H9 (cell line): ENCODE measurements around the gene TAOK3. TPM values are rescaled to one million over a fixed set of nuclear protein-coding genes. Genes with fewer than 3 reads are reported as not detected.

Experiments used
- DNase-seq: peaks from one replicate; pipeline ENCODE4 v3.0.0-alpha.2; 2017
- H2AFZ ChIP-seq: one replicate; pipeline ENCODE4 v1.6.1; 2013; ENCODE audit warnings: mild to moderate bottlenecking, low read length, control low read depth, moderate library complexity
- H2AK5ac ChIP-seq: 2 replicates; pipeline ENCODE4 v1.6.1; 2013; ENCODE audit warnings: low read length, control low read depth, mixed read lengths; ENCODE audit not compliant: insufficient read length
- H2BK120ac ChIP-seq: one replicate; pipeline ENCODE4 v1.6.1; 2013; ENCODE audit warnings: low read depth, mild to moderate bottlenecking, low read length, control low read depth, inconsistent platforms; ENCODE audit not compliant: poor library complexity, severe bottlenecking
- H2BK12ac ChIP-seq: 2 replicates; pipeline ENCODE4 v1.6.1; 2013; ENCODE audit warnings: low read length, control low read depth, mixed read lengths, low read depth; ENCODE audit not compliant: insufficient read length
- H2BK15ac ChIP-seq: 2 replicates; pipeline ENCODE4 v1.6.1; 2013; ENCODE audit warnings: low read depth, low read length, control low read depth
- H2BK20ac ChIP-seq: one replicate; pipeline ENCODE4 v1.6.1; 2013; ENCODE audit warnings: low read depth, mild to moderate bottlenecking, low read length, control low read depth, inconsistent platforms; ENCODE audit not compliant: poor library complexity, severe bottlenecking
- H2BK5ac ChIP-seq: 2 replicates; pipeline ENCODE4 v1.6.1; 2013; ENCODE audit warnings: low read length, control low read depth, mixed read lengths; ENCODE audit not compliant: insufficient read length
- H3K14ac ChIP-seq: 2 replicates; pipeline ENCODE4 v1.6.1; 2013; ENCODE audit warnings: low read length, control low read depth; ENCODE audit not compliant: insufficient read depth
- H3K18ac ChIP-seq: 2 replicates; pipeline ENCODE4 v1.6.1; 2013; ENCODE audit warnings: low read depth, mild to moderate bottlenecking, mixed read lengths, low read length, control low read depth; ENCODE audit not compliant: insufficient read length
- H3K23ac ChIP-seq: 2 replicates; pipeline ENCODE4 v1.6.1; 2013; ENCODE audit warnings: low read length, control low read depth, mixed read lengths, low read depth; ENCODE audit not compliant: insufficient read length
- H3K23me2 ChIP-seq: 2 replicates; pipeline ENCODE4 v1.6.1; 2013; ENCODE audit warnings: low read depth, mild to moderate bottlenecking, mixed read lengths, low read length, control low read depth; ENCODE audit not compliant: insufficient read length, poor library complexity, severe bottlenecking
- H3K27ac ChIP-seq: 2 replicates; pipeline ENCODE4 v1.5.1; 2013; ENCODE audit warnings: low read length, control low read depth, mixed read lengths, low read depth; ENCODE audit not compliant: insufficient read length
- H3K27me3 ChIP-seq: 2 replicates; pipeline ENCODE4 v1.6.1; 2013; ENCODE audit warnings: low read length, control low read depth, inconsistent platforms; ENCODE audit not compliant: insufficient read depth
- H3K4ac ChIP-seq: 2 replicates; pipeline ENCODE4 v1.6.1; 2013; ENCODE audit warnings: low read depth, mild to moderate bottlenecking, control low read depth, inconsistent platforms, low read length, moderate library complexity
- H3K4me1 ChIP-seq: 2 replicates; pipeline ENCODE4 v1.6.1; 2013; ENCODE audit warnings: low read length, control low read depth, inconsistent platforms; ENCODE audit not compliant: insufficient read depth
- H3K4me2 ChIP-seq: 2 replicates; pipeline ENCODE4 v1.6.1; 2013; ENCODE audit warnings: low read length, control low read depth, mixed read lengths; ENCODE audit not compliant: insufficient read length, insufficient read depth
- H3K56ac ChIP-seq: 2 replicates; pipeline ENCODE4 v1.6.1; 2013; ENCODE audit warnings: low read depth, mild to moderate bottlenecking, mixed read lengths, low read length, control low read depth; ENCODE audit not compliant: insufficient read length
- H3K79me1 ChIP-seq: 2 replicates; pipeline ENCODE4 v1.6.1; 2013; ENCODE audit warnings: low read depth, mild to moderate bottlenecking, moderate library complexity, low read length, control low read depth, inconsistent platforms; ENCODE audit not compliant: insufficient read depth, poor library complexity, severe bottlenecking
- H3K79me2 ChIP-seq: 2 replicates; pipeline ENCODE4 v1.6.1; 2013; ENCODE audit warnings: low read length, control low read depth, inconsistent platforms; ENCODE audit not compliant: insufficient read depth
- H3K9ac ChIP-seq: 2 replicates; pipeline ENCODE4 v1.6.1; 2013; ENCODE audit warnings: low read length, control low read depth, mixed read lengths; ENCODE audit not compliant: insufficient read length; ENCODE audit errors: extremely low read depth
- H3K9me3 ChIP-seq: one replicate; pipeline ENCODE4 v1.6.1; 2013; ENCODE audit warnings: low read depth, low read length, inconsistent platforms; ENCODE audit not compliant: control insufficient read depth
- H3T11ph ChIP-seq: one replicate; pipeline ENCODE4 v1.6.1; 2013; ENCODE audit warnings: mild to moderate bottlenecking, low read length, control low read depth, inconsistent platforms
- H4K20me1 ChIP-seq: one replicate; pipeline ENCODE4 v1.6.1; 2013; ENCODE audit not compliant: control insufficient read depth, insufficient read length, insufficient read depth
- H4K5ac ChIP-seq: 2 replicates; pipeline ENCODE4 v1.6.1; 2013; ENCODE audit warnings: low read depth, mild to moderate bottlenecking, mixed read lengths, low read length, control low read depth; ENCODE audit not compliant: insufficient read length
- H4K8ac ChIP-seq: replicated peaks from 2 replicates; pipeline ENCODE4 v1.6.1; 2013; ENCODE audit warnings: low read length, control low read depth, mixed read lengths, low read depth; ENCODE audit not compliant: insufficient read length
- H4K91ac ChIP-seq: 2 replicates; pipeline ENCODE4 v1.6.1; 2013; ENCODE audit warnings: low read depth, mild to moderate bottlenecking, moderate library complexity, mixed read lengths, low read length, control low read depth; ENCODE audit not compliant: insufficient read length
- H3K27ac Mint-ChIP-seq, 3 experiments: 2 replicates in 2 of 3; 3 replicates in 1 of 3; pipeline ENCODE4 v1.8.0; 2020 to 2021; ENCODE audit warnings: mixed read lengths in 3 of 3, mild to moderate bottlenecking in 1 of 3, moderate library complexity in 1 of 3
- H3K27me3 Mint-ChIP-seq: 2 replicates; pipeline ENCODE4 v1.8.0; 2021; ENCODE audit warnings: low read depth, mild to moderate bottlenecking, moderate library complexity, mixed read lengths
- H3K36me3 Mint-ChIP-seq, 3 experiments: 2 replicates in 2 of 3; 3 replicates in 1 of 3; pipeline ENCODE4 v1.8.0; 2020 to 2021; ENCODE audit warnings: low read depth in 3 of 3, mixed read lengths in 3 of 3; ENCODE audit not compliant: insufficient read depth in 1 of 3
- H3K4me1 Mint-ChIP-seq, 2 experiments: 2 replicates each; pipeline ENCODE4 v1.8.0; 2020; ENCODE audit warnings: mixed read lengths in 2 of 2
- H3K4me3 Mint-ChIP-seq, 2 experiments: 2 replicates in 1 of 2; 3 replicates in 1 of 2; pipeline ENCODE4 v1.8.0; 2020 to 2021; ENCODE audit warnings: mild to moderate bottlenecking in 2 of 2, mixed read lengths in 2 of 2, moderate library complexity in 1 of 2
- H3K9me3 Mint-ChIP-seq, 2 experiments: 2 replicates in 1 of 2; 3 replicates in 1 of 2; pipeline ENCODE4 v1.8.0; 2020; ENCODE audit warnings: mild to moderate bottlenecking in 2 of 2, mixed read lengths in 2 of 2, moderate library complexity in 1 of 2
- CTCF ChIP-seq: fragments of 200-600 bp; sonication (generic); conservative IDR thresholded peaks from 3 replicates; pipeline ENCODE4 v1.8.0; 2021; ENCODE audit warnings: antibody characterized with exemption, mild to moderate bottlenecking
- WGBS: extraction: QIAGEN DNeasy Blood & Tissue Kit; methylation state at CpG from one replicate; pipeline ENCODE4 v1.1.7; 2013; ENCODE audit warnings: missing lambda C conversion rate, low lambda C conversion rate, mixed read lengths; ENCODE audit not compliant: insufficient read length; ENCODE audit errors: extremely low coverage; 5-methylcytosine and 5-hydroxymethylcytosine counted together
- total RNA-seq: library from RNA; stranded (reverse); gene quantifications from 2 replicates; pipeline ENCODE4 v1.2.1, GENCODE V29; 2021

TAOK3 gene
- total RNA-seq, 1 experiment from 2014 or later, result 5.2 TPM

GRCh38 chr12:118124333-118124874, 248.3 kb downstream of the TAOK3 start:
- Histone ChIP-seq H3K9ac (no peak overlapping the region), H4K91ac (no peak overlapping the region), H4K20me1 (no peaks in the 10 kb centered on the region), H3K27ac (no peak overlapping the region), H3K56ac (no peak overlapping the region), H3K23ac (no peak overlapping the region), H2BK20ac (no peak overlapping the region), H2BK120ac (no peak overlapping the region), H4K5ac (no peak overlapping the region), H2BK5ac (no peak overlapping the region), H4K8ac (no peak overlapping the region), H3K4me1 (peaks cover 2% of the 10 kb centered on the region; the same call in 1 of the 2 replicates), H3K27me3 (no peaks in the 10 kb centered on the region), H3K4me2 (no peak overlapping the region), H3K18ac (no peak overlapping the region), H3K23me2 (no peaks in the 10 kb centered on the region), H2BK15ac (no peak overlapping the region), H2BK12ac (no peak overlapping the region), H2AK5ac (no peak overlapping the region), H3K9me3 (no peaks in the 10 kb centered on the region), H3K4ac (no peak overlapping the region), H3T11ph (no peak overlapping the region), H2AFZ (no peak overlapping the region), H3K79me2 (no peaks in the 10 kb centered on the region), H3K79me1 (no peaks in the 10 kb centered on the region), H3K14ac (no peak overlapping the region)
- Mint-ChIP-seq H3K27me3 (no peaks in the 10 kb centered on the region), H3K4me3 (no peak overlapping the region), H3K9me3 (0 out of 5 replicates have a peak, but pooled peaks cover 0 to 5% of the 10 kb centered on the region in 2 experiments), H3K36me3 (peaks cover 0 to 5% (median 4%) of the 10 kb centered on the region in 3 experiments; a peak in 3 of 7 replicates), H3K27ac (no peak overlapping the region; a peak in 1 of 7 replicates), H3K4me1 (peaks cover 17 to 19% of the 10 kb centered on the region in 2 experiments)
- TF ChIP-seq CTCF, result no peak
- no peak for DNase-seq
- no CpG with 5 or more reads among the region's 5 CpGs for WGBS
